22Rv1 (cell line): ENCODE data around the gene HS3ST6.

Experiments
- H3K27ac ChIP-seq: fragments of 450-650 bp; 2 replicates; pipeline ENCODE4 v1.5.1; 2017
- ZFX ChIP-seq: fragments of 450-650 bp; IDR thresholded peaks from 2 replicates; pipeline ENCODE4 v1.6.1; 2017; ENCODE audit warnings: antibody characterized with exemption, borderline replicate concordance
- TF ChIP-seq, protein P1 (sequence below): fragments of 450-650 bp; IDR thresholded peaks from 2 replicates; pipeline ENCODE4 v1.5.1; 2017; ENCODE audit warnings: mild to moderate bottlenecking

HS3ST6 gene

DNA sequence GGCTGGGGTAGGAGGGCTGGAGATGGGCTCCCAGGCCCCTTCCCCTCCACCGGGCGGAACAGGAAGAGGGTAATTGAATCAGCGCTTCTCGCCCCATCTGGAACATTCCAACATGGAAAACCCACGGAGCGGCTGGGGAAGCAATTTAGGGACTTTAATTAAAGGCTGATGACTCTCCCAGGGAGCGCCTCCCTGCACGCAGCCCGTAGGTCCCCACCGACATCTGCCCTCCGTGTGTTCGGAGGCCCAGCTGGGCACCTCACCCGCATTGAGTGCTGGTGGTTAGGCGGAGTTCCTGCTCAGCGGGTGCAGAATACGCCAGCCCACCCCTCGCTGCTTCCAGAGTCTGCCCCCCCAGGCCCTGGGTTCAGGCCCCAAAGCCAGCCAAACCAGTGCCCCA, 10.0 kb downstream of the HS3ST6 start:
- TF ChIP-seq, protein P1, sequence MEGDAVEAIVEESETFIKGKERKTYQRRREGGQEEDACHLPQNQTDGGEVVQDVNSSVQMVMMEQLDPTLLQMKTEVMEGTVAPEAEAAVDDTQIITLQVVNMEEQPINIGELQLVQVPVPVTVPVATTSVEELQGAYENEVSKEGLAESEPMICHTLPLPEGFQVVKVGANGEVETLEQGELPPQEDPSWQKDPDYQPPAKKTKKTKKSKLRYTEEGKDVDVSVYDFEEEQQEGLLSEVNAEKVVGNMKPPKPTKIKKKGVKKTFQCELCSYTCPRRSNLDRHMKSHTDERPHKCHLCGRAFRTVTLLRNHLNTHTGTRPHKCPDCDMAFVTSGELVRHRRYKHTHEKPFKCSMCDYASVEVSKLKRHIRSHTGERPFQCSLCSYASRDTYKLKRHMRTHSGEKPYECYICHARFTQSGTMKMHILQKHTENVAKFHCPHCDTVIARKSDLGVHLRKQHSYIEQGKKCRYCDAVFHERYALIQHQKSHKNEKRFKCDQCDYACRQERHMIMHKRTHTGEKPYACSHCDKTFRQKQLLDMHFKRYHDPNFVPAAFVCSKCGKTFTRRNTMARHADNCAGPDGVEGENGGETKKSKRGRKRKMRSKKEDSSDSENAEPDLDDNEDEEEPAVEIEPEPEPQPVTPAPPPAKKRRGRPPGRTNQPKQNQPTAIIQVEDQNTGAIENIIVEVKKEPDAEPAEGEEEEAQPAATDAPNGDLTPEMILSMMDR, result no peak
- no peak for TF ChIP-seq ZFX

GRCh38 chr16:1907226-1907860, 10.9 kb downstream of the HS3ST6 start:
- TF ChIP-seq, protein P1, result no peak
- no peak for TF ChIP-seq ZFX
- H3K27ac ChIP-seq, result no peak overlapping the region

More for the DNA sequence above, 10.0 kb downstream of the HS3ST6 start:
- no peak overlapping the region for H3K27ac ChIP-seq

DNA sequence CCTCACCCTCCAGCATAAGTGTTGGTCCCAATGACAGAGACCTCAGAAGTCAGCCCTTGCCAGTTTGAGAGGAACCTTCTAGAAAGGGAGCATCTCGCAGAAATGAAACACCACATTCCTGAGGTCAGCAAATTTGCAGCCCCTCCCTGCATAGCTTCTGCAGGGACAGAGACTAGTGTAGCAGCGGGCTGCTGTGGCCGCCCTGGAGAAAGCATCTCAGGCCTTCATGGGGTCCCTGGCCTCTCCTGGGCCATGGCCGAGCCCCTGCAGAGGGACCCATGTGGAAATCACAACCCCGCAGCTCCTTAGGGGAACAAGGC, 11.4 kb downstream of the HS3ST6 start:
- no peak overlapping the region for H3K27ac ChIP-seq
- no peak for TF ChIP-seq ZFX
- TF ChIP-seq, protein P1, result no peak

- no peak overlapping the region for H3K27ac ChIP-seq
- TF ChIP-seq, protein P1, result no peak
- TF ChIP-seq ZFX, result no peak
Measured at GRCh38 chr16:1906055-1906845, 12.0 kb downstream of the HS3ST6 start.

GRCh38 chr16:1903845-1904840, 14.1 kb downstream of the HS3ST6 start:
- no peak overlapping the region for H3K27ac ChIP-seq
- TF ChIP-seq, protein P1, result no peak
- TF ChIP-seq ZFX, result no peak

- TF ChIP-seq, protein P1, result no peak
- TF ChIP-seq ZFX, result no peak
- no peak overlapping the region for H3K27ac ChIP-seq
Measured at GRCh38 chr16:1903220-1903574, 15.0 kb downstream of the HS3ST6 start.
